Esophagus muscularis mucosa (tissue), 4 donors: ENCODE measurements around the gene CSRNP3. TPM values are rescaled to one million over a fixed set of nuclear protein-coding genes. Genes with fewer than 3 reads are reported as not detected.

Experiments
- DNase-seq: peaks from one replicate; pipeline ENCODE4 v3.0.0-alpha.2; 2017; ENCODE audit errors: extremely low spot score
- H3K27ac ChIP-seq, 4 donors: fragments of 200-600 bp; sonication (generic); replicated peaks in 1 of 4; 1 replicate in 3 of 4; 2 replicates in 1 of 4; pipeline ENCODE4 v1.5.1; 2016 to 2019; ENCODE audit warnings: mild to moderate bottlenecking in 1 of 4
- H3K27me3 ChIP-seq, 4 donors: fragments of 200-600 bp; sonication (generic); one replicate each; pipeline versions ENCODE4 v1.5.1 to v1.6.0; 2016 to 2019
- H3K36me3 ChIP-seq, 4 donors: fragments of 200-600 bp; sonication (generic); one replicate each; pipeline ENCODE4 v1.5.1; 2016 to 2019
- H3K4me1 ChIP-seq, 4 donors: fragments of 200-600 bp; sonication (generic); one replicate each; pipeline ENCODE4 v1.5.1; 2016 to 2019
- H3K4me3 ChIP-seq, 4 donors: fragments of 200-600 bp; sonication (generic); 1 replicate in 2 of 4; 2 replicates in 2 of 4; pipeline ENCODE4 v1.5.1; 2016 to 2019; ENCODE audit warnings: mild to moderate bottlenecking in 4 of 4, moderate library complexity in 1 of 4
- H3K9me3 ChIP-seq, 4 donors: fragments of 200-600 bp; sonication (generic); 1 replicate in 3 of 4; 2 replicates in 1 of 4; pipeline ENCODE4 v1.5.1; 2016 to 2019
- EP300 ChIP-seq: sonication (generic); formaldehyde crosslinking; IDR thresholded peaks from one replicate; pipeline ENCODE4 v1.6.1; 2017; ENCODE audit warnings: antibody characterized with exemption
- POLR2A ChIP-seq: fragments of 450-650 bp; IDR thresholded peaks from one replicate; pipeline ENCODE4 v1.6.1; 2017; ENCODE audit warnings: antibody characterized with exemption, moderate library complexity, mild to moderate bottlenecking, low read depth
- POLR2AphosphoS5 ChIP-seq, 2 donors: sonication (generic); formaldehyde crosslinking; IDR thresholded peaks; one replicate each; pipeline ENCODE4 v1.6.1; 2017; ENCODE audit warnings: antibody characterized with exemption in 2 of 2
- WGBS: methylation state at CpG from one replicate; pipeline ENCODE4 v1.1.5; 2018; 5-methylcytosine and 5-hydroxymethylcytosine counted together
- intact Hi-C: fragments of 100-400 bp; cut with DNase I; formaldehyde crosslinking; loops from one replicate; pipeline ENCODE4 v1.15.1; 2023
- total RNA-seq, 4 donors: library from RNA; depleted of rRNA; stranded (reverse); fragments of >200 nt; gene quantifications; one replicate each; pipeline versions ENCODE4 v1.1.0 to v1.2.1, GENCODE V29; 2016
- TF ChIP-seq, protein P1 (sequence below), 3 experiments: fragments of 200-600 bp in 2 of 3; fragments of 450-650 bp in 1 of 3; sonication (generic) in 2 of 3; IDR thresholded peaks; one replicate each; pipeline ENCODE4 v1.5.1; 2017 to 2019; ENCODE audit warnings: antibody characterized with exemption in 3 of 3, mild to moderate bottlenecking in 2 of 3, moderate library complexity in 1 of 3

CSRNP3 gene
- total RNA-seq, 4 donors from 2014 or later: 1.8 to 4.4 (median 2.4) TPM

DNA sequence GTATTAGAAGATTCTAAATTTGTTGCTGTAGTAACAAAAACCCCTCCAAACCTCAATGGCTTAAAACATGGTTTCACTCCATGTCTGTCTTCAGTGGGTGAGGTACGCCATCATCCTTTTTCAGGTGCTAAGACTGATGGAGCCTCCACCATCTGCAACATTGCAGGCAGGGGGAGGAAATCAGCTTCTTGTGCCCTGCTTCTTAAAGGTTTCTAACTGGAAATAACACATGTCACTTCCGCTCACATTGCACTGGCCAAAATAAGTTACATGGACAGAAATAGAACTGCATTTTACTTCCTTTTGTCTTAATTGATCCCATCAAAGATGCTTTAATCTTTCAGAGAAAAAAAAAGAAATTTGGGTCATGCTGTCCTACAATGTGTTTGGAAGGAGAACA, 230.4 kb downstream of the CSRNP3 start:
- 83% methylated on average over 2 of the region's 2 CpGs for WGBS
- intact Hi-C loops: loop anchor here (5.0 kb wide), 1 partner anchor 298 kb away; no protein-coding TSS in a partner anchor
- no peak for DNase-seq
- TF ChIP-seq, protein P1, sequence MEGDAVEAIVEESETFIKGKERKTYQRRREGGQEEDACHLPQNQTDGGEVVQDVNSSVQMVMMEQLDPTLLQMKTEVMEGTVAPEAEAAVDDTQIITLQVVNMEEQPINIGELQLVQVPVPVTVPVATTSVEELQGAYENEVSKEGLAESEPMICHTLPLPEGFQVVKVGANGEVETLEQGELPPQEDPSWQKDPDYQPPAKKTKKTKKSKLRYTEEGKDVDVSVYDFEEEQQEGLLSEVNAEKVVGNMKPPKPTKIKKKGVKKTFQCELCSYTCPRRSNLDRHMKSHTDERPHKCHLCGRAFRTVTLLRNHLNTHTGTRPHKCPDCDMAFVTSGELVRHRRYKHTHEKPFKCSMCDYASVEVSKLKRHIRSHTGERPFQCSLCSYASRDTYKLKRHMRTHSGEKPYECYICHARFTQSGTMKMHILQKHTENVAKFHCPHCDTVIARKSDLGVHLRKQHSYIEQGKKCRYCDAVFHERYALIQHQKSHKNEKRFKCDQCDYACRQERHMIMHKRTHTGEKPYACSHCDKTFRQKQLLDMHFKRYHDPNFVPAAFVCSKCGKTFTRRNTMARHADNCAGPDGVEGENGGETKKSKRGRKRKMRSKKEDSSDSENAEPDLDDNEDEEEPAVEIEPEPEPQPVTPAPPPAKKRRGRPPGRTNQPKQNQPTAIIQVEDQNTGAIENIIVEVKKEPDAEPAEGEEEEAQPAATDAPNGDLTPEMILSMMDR (IDR thresholded peaks at IDR 0.05): no peak
- Histone ChIP-seq H3K27ac (no peak overlapping the region), H3K36me3 (no peaks in the 10 kb centered on the region), H3K27me3 (no peaks in the 10 kb centered on the region), H3K4me1 (no peaks in the 10 kb centered on the region), H3K4me3 (no peak overlapping the region), H3K9me3 (no peaks in the 10 kb centered on the region)

DNA sequence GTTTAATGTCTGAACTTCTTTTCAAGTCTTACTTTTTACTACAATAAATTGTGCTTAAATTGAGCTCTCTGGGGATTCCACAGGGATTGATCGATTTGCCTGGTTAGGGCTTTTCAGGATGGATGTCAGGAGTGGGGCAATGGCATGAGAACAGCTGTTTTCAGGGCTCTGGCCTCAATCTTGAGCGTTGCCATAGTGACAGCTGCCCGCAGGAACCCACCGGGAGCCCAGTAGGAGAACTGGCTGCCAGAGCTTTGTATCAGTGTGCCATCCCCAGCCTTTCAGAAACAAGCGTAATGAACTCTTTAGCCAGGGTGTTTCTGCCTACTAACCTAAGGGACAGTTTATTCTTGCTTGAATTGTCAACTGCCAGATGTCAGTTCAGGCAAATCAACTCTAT, 231.0 kb downstream of the CSRNP3 start:
- Histone ChIP-seq H3K9me3 (no peaks in the 10 kb centered on the region), H3K36me3 (no peaks in the 10 kb centered on the region), H3K27me3 (no peaks in the 10 kb centered on the region), H3K4me3 (no peak overlapping the region), H3K4me1 (no peaks in the 10 kb centered on the region), H3K27ac (no peak overlapping the region)
- intact Hi-C loops: loop anchor here (5.0 kb wide), 1 partner anchor 298 kb away; no protein-coding TSS in a partner anchor
- 80% methylated on average over 3 of the region's 5 CpGs for WGBS
- no peak for DNase-seq
- no peak for TF ChIP-seq EP300
- TF ChIP-seq POLR2A: no peak
- TF ChIP-seq POLR2AphosphoS5 (IDR thresholded peaks at IDR 0.05): no peak
- TF ChIP-seq, protein P1 (IDR thresholded peaks at IDR 0.05): no peak

DNA sequence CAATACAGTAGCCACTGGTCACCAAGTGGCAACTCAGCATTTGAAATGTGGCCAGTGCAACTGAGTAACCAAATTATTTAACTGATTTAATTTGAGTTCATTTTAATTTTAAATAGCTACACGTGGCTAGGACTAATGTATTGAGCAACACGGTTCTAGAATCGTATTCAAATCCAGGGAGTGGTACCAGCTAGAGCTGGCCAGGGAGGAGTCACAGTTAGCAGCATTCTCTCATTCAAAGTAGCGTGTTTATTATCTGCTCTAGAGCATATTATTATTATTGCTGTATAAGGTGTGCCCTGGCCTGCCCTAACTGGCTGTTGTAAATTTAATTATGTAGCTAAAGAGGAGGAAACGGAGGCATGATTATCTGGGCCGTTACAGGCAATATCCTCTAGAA, 231.6 kb downstream of the CSRNP3 start:
- intact Hi-C loops: loop anchor here (5.0 kb wide), 1 partner anchor 299 kb away; no protein-coding TSS in a partner anchor
- Histone ChIP-seq H3K9me3 (no peaks in the 10 kb centered on the region), H3K27me3 (no peaks in the 10 kb centered on the region), H3K4me1 (no peaks in the 10 kb centered on the region), H3K36me3 (no peaks in the 10 kb centered on the region), H3K27ac (no peak overlapping the region), H3K4me3 (no peak overlapping the region)
- no peak for TF ChIP-seq POLR2AphosphoS5 (IDR thresholded peaks at IDR 0.05)
- TF ChIP-seq EP300: no peak
- TF ChIP-seq, protein P1 (IDR thresholded peaks at IDR 0.05): no peak
- TF ChIP-seq POLR2A: no peak
- no peak for DNase-seq
- 86% methylated on average over 6 of the region's 6 CpGs for WGBS

DNA sequence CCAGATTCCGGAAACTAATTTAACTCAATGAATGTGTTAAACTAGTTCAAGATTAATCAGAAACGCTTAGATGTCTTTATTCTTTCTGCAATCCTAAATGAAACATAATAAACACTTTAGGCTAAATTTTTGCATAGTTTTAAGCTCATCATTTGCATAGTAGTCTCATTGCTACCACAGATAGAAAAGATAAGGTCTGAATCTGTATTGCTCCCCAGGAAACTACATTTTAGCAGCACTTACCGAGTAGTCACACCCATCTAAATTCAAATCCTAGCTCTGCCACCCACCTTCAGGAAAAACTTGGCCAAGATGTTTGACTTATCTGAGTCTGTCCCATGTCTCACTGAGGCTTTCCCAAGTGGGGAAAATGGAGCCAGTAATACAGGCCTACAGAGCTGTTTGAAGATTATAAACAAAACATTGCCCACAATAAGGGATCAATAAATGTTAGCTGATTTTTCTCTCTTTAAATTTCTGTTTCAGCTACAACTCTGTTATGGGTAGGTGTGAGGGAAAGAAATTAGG, 237.5 kb downstream of the CSRNP3 start:
- Histone ChIP-seq H3K4me3 (no peak overlapping the region), H3K9me3 (no peaks in the 10 kb centered on the region), H3K4me1 (no peaks in the 10 kb centered on the region), H3K27ac (no peak overlapping the region), H3K36me3 (no peaks in the 10 kb centered on the region), H3K27me3 (no peaks in the 10 kb centered on the region)
- intact Hi-C loops: no loop called here
- TF ChIP-seq POLR2A (no peak), POLR2AphosphoS5 (IDR thresholded peaks at IDR 0.05) (no peak), EP300 (no peak)
- TF ChIP-seq, protein P1 (IDR thresholded peaks at IDR 0.05): no peak
- no peak for DNase-seq
- 86% methylated on average over 3 of the region's 3 CpGs for WGBS

DNA sequence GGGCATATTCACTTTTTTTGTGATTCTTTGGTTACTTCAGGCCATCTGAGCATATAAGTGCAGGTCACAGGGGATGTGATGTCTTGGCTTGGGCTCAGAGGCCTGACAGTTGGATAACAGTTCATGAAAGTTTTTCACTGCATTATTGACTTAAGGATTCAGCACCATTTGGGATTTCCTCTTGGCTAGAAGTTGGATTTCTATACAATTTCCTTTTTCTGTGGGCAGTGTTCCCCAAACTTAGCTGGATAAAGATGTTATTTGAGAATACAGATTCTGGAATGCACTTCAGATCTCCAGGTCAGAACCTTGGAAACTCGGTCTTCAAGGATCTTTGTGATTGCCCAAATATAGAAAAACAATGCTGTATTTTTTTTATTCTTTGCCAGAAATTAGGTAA, 246.6 kb downstream of the CSRNP3 start:
- WGBS: 85% methylated on average over 1 of the region's 1 CpG
- H3K9me3 ChIP-seq: no peaks in the 10 kb centered on the region
- TF ChIP-seq, protein P1 (IDR thresholded peaks at IDR 0.05): no peak
- TF ChIP-seq EP300: no peak
- TF ChIP-seq POLR2AphosphoS5 (IDR thresholded peaks at IDR 0.05): no peak
- TF ChIP-seq POLR2A: no peak
- DNase-seq: no peak
- H3K27ac ChIP-seq: no peak overlapping the region
- H3K4me1 ChIP-seq: no peaks in the 10 kb centered on the region
- no peak overlapping the region for H3K4me3 ChIP-seq
- no peaks in the 10 kb centered on the region for H3K27me3 ChIP-seq
- no peaks in the 10 kb centered on the region for H3K36me3 ChIP-seq
- intact Hi-C loops: no loop called here
